GM12872 (cell line): ENCODE results near the gene GANAB.

Source experiments
- CTCF ChIP-seq: IDR thresholded peaks from 3 replicates; pipeline ENCODE4 v1.5.1; 2011; ENCODE audit warnings: low read depth, mild to moderate bottlenecking, low read length, moderate library complexity; ENCODE audit not compliant: insufficient read depth

The GANAB gene

GRCh38 chr11:62648185-62648966 is 2.0 kb upstream of the GANAB start:
- TF ChIP-seq CTCF, result no peak

- no peak for TF ChIP-seq CTCF
Measured at GRCh38 chr11:62647609-62648005, 1.2 kb upstream of the GANAB start.

- no peak for TF ChIP-seq CTCF
Measured at GRCh38 chr11:62646825-62647608, 604 bp upstream of the GANAB start.

- TF ChIP-seq CTCF, result no peak
Measured at GRCh38 chr11:62645671-62645945, 805 bp downstream of the GANAB start.

- no peak for TF ChIP-seq CTCF
Measured at GRCh38 chr11:62644220-62644619, 2.2 kb downstream of the GANAB start.

GRCh38 chr11:62632492-62632891 is 13.9 kb downstream of the GANAB start:
- TF ChIP-seq CTCF, result no peak

- TF ChIP-seq CTCF, result no peak
Measured at GRCh38 chr11:62627713-62628112, 18.7 kb downstream of the GANAB start.
